ENCODE results near the gene TXLNA. TPM values are rescaled to one million over a fixed set of nuclear protein-coding genes. Genes with fewer than 3 reads are reported as not detected.

TXLNA gene
- total and polyA plus RNA-seq, 9 donors: 23.9 to 71.9 (median 47.8) TPM

- intact Hi-C loops (cut with DNase I): no loop called here
- H3K9me3 ChIP-seq: no peaks in the 10 kb centered on the region
- no peaks in the 10 kb centered on the region for H3K27me3 ChIP-seq
- DNase-seq: peak; percentile 63 to 79 (median 72)
- H3K4me3 ChIP-seq: peak overlapping the region; percentile 48
- H3K36me3 ChIP-seq: no peaks in the 10 kb centered on the region
- H3K4me1 ChIP-seq (ENCODE audit: insufficient read depth): peaks cover 17% of the 10 kb centered on the region
- 2 to 5% (median 3%) methylated on average over 22 to 26 of the region's 26 CpGs for WGBS, 3 donors
- no peak for TF ChIP-seq CTCF (IDR thresholded peaks at IDR 0.05)
- no peak for TF ChIP-seq POLR2A (IDR thresholded peaks at IDR 0.05)
- TF ChIP-seq EP300 (IDR thresholded peaks at IDR 0.05): no peak
- peak overlapping the region; percentile 59 to 72 for H3K27ac ChIP-seq
Observed at GRCh38 chr1:32201011-32201855, 21.8 kb downstream of the TXLNA start.

- DNase-seq: no peak
- H3K4me1 ChIP-seq (ENCODE audit: insufficient read depth): peaks cover 12% of the 10 kb centered on the region
- intact Hi-C loops (cut with DNase I): no loop called here
- TF ChIP-seq POLR2A (IDR thresholded peaks at IDR 0.05) (no peak), CTCF (IDR thresholded peaks at IDR 0.05) (no peak), EP300 (IDR thresholded peaks at IDR 0.05) (no peak)
- H3K36me3 ChIP-seq: no peaks in the 10 kb centered on the region
- 15 to 17% (median 15%) methylated on average over 26 of the region's 26 CpGs for WGBS, 3 donors
- H3K9me3 ChIP-seq: no peaks in the 10 kb centered on the region
- H3K27ac ChIP-seq: peak overlapping the region in 1 of 2 donors; percentile 22
- H3K4me3 ChIP-seq: peak overlapping the region; percentile 61
- no peaks in the 10 kb centered on the region for H3K27me3 ChIP-seq
Observed at GRCh38 chr1:32204943-32205361, 25.5 kb downstream of the TXLNA start.

- H3K4me3 ChIP-seq: peak within 1 kb of the TSS; percentile 61
- no peaks in the 10 kb centered on the region for H3K27me3 ChIP-seq
- H3K4me1 ChIP-seq (ENCODE audit: insufficient read depth): peaks cover 12% of the 10 kb centered on the region
- no peaks in the 10 kb centered on the region for H3K9me3 ChIP-seq
- DNase-seq: peak; percentile 85 to 92 (median 90)
- intact Hi-C loops (cut with DNase I): no loop called here
- no peaks in the 10 kb centered on the region for H3K36me3 ChIP-seq
- WGBS, 3 donors: 1% methylated on average over 72 to 77 of the region's 77 CpGs
- H3K27ac ChIP-seq: peak within 1 kb of the TSS; percentile 34 to 51
- TF ChIP-seq EP300 (IDR thresholded peaks at IDR 0.05) (no peak), POLR2A (IDR thresholded peaks at IDR 0.05) (peak; percentile 76), CTCF (IDR thresholded peaks at IDR 0.05) (peak in 1 of 3 donors; percentile 24)
Observed at GRCh38 chr1:32205401-32206370, 26.2 kb downstream of the TXLNA start, which contains the start of gene IQCC. IQCC (plus strand) TSS chr1:32205671; CDS start chr1:32205682, 11 bp downstream.

DNA sequence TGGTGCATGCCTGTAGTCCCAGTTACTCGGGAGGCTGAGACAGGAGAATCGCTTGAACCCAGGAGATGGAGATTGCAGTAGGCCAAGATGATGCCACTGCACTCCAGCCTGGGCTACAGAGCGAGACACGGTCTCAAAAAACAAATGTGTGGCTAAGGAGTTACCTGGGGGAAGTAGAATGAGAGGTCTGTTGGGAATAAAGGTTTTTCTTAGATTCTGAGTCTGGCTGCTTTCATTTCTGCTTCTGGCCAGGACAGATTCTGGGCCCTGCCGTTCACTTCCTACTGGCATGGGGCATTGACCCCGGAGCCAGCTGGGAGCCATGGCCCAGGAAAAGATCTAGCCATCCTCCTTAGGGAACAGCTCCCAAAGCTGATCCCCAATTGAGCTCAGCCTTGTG is 29.0 kb downstream of the TXLNA start:
- no peak for TF ChIP-seq CTCF (IDR thresholded peaks at IDR 0.05)
- TF ChIP-seq POLR2A (IDR thresholded peaks at IDR 0.05): no peak
- TF ChIP-seq EP300 (IDR thresholded peaks at IDR 0.05): no peak
- no peaks in the 10 kb centered on the region for H3K27me3 ChIP-seq
- no peak overlapping the region for H3K4me3 ChIP-seq
- whole genome bisulfite sequencing, 3 donors: 86 to 87% (median 87%) methylated on average over 6 of the region's 6 CpGs
- H3K27ac ChIP-seq: no peak overlapping the region
- DNase-seq: no peak
- peaks cover 9% of the 10 kb centered on the region for H3K4me1 ChIP-seq (ENCODE audit: insufficient read depth)
- no peaks in the 10 kb centered on the region for H3K36me3 ChIP-seq
- no peaks in the 10 kb centered on the region for H3K9me3 ChIP-seq
- intact Hi-C loops (cut with DNase I): no loop called here

Data from ovary (tissue), 9 donors.